GM18519 (cell line): ENCODE measurements around the gene PRTN3.

ENCODE experiments used
- ATAC-seq: cut with Tn5 transposase; IDR thresholded peaks from one replicate; pipeline ENCODE4 v1.9.1; 2021; ENCODE audit warnings: mild to moderate bottlenecking, moderate library complexity; ENCODE audit not compliant: unreplicated experiment, low FRiP score

Gene PRTN3

DNA sequence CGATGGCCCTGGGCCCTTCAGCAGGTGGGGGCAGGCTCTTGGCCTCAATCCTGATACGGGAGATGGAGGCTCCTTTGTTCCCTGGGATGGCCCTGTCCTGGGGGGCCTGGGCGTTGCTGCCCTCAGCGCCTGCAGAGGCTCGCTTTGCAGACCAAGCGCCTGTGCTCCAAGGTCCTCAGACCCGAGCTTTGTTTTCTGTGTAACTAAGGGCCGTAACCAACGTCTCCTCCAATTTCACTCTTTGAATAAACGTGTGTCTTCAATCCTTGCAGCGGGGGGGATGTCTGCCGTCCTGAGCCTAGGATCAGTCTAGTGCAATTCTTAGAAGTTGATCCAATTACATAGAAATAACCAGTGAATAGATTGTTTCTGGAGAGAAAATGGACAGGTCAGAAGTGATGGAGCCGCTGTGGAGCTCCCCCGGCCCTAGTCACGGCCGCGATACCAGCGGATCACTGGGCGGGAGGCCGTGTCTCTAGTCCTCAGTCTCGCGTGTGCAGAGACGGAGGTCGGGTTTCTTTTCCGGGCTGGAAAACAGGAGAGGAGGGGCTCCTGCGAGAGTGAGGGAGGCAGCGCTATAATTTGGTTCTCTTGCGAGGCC lies 38.2 kb upstream of the PRTN3 start:
- ATAC-seq = no peak

- ATAC-seq = no peak
Measured at GRCh38 chr19:803099-803561, 37.7 kb upstream of the PRTN3 start.

GRCh38 chr19:803686-804418 lies 36.9 kb upstream of the PRTN3 start:
- no peak for ATAC-seq

- no peak for ATAC-seq
Measured at GRCh38 chr19:804419-805165, 36.2 kb upstream of the PRTN3 start.

DNA sequence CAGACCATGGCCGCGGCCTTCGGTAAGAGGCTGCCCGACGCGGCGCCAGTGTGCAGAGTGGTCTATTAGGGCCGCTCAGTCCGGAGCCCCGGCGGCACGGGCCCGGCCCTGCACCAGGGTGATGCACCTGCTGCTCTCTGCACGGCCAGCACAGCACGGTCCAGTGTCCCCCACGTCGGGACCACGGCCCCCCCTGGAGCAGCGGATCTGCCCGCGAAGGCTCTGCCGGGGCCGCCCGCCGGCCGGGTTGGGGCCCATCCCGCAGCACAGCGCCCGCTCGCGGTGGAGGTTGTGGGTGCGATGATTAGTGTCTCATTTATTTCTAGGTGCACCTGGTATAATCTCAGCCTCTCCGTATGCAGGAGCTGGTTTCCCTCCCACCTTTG lies 35.6 kb upstream of the PRTN3 start:
- no peak for ATAC-seq

- no peak for ATAC-seq
Measured at GRCh38 chr19:805600-806550, 34.9 kb upstream of the PRTN3 start.

DNA sequence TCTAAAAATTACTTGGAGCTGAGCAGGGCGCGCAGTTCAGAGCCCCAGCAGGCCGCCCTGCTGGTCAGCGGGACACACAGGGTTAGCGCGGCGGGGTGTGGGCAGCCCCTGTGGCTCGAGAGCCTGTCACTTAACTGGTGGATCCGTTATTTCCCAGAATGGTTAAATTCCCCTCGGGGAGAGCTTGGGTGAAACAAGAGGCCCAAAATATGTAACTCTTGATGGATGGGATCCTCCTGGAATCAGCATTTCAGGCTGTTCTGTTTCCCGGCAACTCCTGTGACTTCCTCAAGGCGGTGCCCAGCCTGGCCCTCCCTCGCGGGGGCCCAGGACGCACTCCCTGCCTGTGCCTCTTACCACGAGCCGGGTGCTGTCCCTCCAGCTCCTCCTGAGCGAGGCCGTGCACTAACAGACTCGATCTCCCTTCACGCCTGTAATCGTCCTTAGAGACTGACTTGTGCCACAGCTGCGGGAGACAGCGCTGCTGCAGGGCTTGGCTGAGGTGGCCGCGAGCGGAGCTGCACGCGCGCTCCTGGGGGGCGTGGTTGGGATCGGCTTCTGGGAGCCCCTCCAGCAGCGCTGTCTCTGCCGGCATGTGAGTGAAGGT lies 33.9 kb upstream of the PRTN3 start:
- no peak for ATAC-seq

GRCh38 chr19:807627-808422 lies 33.0 kb upstream of the PRTN3 start:
- ATAC-seq = no peak

DNA sequence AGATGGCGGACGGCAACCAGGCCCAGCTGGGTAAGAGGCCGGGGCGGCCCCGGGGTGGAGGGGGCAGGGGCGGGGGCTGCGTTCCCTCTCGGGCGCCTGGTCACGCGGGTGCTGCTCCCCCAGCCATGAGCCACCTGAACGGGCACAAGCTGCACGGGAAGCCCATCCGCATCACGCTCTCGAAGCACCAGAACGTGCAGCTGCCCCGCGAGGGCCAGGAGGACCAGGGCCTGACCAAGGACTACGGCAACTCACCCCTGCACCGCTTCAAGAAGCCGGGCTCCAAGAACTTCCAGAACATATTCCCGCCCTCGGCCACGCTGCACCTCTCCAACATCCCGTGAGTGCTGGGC lies 32.4 kb upstream of the PRTN3 start:
- ATAC-seq = no peak

DNA sequence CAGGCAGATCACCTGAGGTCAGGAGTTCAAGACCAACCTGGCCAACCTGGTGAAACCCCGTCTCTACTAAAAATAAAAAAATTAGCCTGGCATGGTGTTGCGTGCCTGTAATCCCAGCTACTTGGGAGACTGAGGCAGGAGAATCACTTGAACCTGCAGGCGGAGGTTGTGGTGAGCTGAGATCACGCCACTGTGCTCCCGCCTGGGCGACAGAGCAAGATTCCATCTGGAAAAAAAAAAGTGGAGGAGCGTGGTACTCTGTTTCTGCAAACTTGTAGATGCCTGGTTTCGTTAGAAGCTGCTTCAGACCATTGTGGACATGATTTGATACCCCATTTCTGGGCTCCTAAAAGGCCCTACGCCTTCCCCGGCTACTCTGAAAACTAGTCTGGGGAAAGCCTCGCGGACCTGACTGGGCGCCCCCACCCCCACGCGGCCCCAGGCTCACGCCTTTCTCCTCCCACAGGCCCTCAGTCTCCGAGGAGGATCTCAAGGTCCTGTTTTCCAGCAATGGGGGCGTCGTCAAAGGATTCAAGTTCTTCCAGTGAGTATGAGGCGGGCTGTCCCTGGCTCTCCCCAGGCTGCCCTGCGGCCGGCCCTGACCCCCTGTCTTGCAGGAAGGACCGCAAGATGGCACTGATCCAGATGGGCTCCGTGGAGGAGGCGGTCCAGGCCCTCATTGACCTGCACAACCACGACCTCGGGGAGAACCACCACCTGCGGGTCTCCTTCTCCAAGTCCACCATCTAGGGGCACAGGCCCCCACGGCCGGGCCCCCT lies 30.5 kb upstream of the PRTN3 start:
- ATAC-seq = no peak

- no peak for ATAC-seq
Measured at GRCh38 chr19:810883-811489, 29.8 kb upstream of the PRTN3 start.

- no peak for ATAC-seq
Measured at GRCh38 chr19:811506-812048, 29.2 kb upstream of the PRTN3 start.

DNA sequence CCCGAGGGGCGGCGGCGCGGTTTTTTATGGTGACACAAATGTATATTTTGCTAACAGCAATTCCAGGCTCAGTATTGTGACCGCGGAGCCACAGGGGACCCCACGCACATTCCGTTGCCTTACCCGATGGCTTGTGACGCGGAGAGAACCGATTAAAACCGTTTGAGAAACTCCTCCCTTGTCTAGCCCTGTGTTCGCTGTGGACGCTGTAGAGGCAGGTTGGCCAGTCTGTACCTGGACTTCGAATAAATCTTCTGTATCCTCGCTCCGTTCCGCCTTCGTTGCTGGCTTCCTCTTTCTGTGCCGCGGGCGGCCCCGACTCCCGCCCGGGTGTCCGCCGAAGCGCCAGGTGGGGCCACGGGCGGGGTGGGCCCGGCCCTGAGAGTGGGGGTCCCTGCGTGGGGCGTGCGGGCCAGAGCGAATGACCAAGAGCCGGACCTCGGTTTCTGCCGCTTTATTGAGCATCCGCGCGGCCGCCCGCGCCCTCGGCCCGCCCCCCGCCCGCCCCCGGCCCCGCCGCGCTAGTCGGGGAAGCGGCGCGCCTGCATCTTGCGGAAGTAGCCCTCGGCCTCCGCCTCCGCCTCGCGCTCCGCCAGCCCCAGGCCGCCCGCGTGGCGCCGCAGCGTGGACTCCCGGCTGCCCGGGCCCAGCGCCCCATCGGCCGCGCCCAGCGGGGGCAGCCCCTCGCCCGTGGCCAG lies 28.6 kb upstream of the PRTN3 start:
- no peak for ATAC-seq

- no peak for ATAC-seq
Measured at GRCh38 chr19:812747-813218, 28.0 kb upstream of the PRTN3 start.

DNA sequence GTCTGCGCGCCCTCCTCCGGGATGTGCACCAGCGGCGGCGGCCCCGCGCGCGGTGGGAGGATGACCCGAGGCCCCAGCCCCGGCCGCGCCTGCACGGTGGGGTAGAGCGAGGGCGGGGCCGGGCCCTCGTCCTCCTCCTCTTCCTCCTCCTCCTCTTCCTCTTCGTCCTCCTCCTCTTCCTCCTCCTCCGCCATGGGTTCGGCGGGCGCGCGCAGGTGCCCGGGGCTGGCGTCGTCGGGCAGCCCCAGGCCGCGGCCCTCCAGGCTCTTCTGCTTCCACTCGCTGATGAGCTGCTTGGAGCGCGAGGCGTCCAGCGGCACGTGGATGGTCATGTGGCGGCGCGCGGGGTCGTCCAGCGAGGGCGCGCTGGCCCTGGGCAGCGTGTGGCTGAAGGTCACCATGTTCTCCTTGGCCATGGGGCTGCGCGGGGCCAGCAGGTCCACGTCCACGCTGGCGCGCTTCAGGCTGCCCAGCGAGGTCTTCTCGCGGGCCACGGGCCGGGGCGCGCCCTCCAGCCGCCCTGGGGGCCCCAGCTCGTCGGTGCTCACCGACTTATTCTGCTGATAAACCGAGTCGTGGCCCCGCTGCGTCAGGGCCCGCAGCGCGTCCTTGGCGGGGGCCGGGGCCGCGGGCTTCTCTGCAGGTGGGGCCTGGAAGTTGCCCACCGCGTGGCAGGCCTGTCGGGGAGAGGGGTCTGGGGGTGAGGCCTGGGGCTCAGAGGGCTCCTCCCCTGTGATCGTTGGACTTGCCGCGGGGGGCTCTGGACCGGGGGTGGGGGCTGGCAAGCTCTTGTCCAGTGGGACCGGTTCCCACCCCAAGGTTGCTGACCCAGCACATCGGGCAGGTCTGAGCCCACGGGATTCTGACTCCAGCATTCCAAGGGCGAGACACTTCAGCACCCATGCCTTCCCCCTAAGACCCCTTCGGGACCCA lies 27.3 kb upstream of the PRTN3 start:
- no peak for ATAC-seq
